Cerebellar nuclear complex (tissue), 1 donor: ENCODE measurements around the gene PDE4B.
"Not testable (repeated sequence)": the region's sequence is repeated elsewhere in the genome, so short reads cannot be mapped to it uniquely, and the experiment has no call there.

Source experiments
- DNase-seq, 2 experiments: peaks; one replicate each; lab custom pipeline; 2025; lab: John Stamatoyannopoulos, UW

Gene PDE4B

DNA sequence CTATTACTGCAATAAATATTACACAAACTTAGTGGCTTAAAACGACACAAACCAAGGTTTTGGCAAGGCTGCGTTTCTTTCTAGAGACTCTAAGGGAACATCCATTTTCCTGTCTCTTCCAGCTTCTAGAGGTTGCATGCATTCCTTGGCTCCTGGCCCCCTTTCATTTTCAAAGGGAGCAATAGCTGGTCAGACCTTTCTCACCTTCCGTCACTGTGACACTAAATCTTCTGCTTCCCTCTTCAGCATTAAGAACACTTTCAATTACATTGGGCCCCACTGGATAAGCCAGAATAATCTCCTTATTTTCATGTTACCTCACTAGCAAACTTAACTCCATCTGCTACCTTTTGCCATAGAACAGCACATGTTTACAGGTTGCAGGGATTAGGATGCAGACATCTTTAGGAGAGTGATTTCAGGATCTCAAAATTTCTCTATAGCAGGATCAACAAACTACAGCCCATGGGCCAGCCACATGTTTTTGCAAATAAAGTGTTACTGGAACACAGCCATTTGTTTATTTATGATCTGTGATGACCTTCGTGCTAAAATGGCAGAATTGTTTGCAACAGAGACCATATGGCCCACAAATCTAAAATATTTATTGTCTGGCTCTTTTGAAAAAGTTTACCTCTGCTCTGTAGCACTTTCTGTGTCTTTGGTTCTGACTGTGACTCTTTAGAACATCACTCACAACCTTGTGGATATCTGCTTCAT is 519.7 kb downstream of the PDE4B start:
- no peak for DNase-seq

DNA sequence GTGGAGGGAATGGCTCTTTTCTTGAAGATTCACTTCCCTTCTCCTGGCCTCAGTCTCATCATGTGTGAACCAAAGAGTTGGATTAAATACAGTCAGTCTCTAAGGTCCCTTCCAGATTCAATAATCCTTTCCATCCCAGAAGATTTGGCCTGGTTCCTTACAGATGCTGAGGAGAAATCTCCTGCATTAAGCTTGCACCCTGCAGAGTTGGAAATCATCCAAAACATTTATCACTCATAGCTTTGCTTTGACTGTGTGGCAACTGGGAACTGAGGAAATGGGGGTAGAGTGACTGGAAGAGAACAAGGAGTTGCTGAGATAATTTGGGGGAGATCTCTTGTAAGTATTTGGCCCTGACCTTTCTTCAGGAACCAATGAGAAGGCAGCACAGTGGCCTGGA is 520.7 kb downstream of the PDE4B start:
- no peak for DNase-seq

- DNase-seq: no peak
Observed at GRCh38 chr1:66315671-66316070, 523.0 kb downstream of the PDE4B start.

GRCh38 chr1:66316464-66317247 is 524.0 kb downstream of the PDE4B start:
- no peak for DNase-seq

GRCh38 chr1:66317248-66317515 is 524.5 kb downstream of the PDE4B start:
- no peak for DNase-seq

DNA sequence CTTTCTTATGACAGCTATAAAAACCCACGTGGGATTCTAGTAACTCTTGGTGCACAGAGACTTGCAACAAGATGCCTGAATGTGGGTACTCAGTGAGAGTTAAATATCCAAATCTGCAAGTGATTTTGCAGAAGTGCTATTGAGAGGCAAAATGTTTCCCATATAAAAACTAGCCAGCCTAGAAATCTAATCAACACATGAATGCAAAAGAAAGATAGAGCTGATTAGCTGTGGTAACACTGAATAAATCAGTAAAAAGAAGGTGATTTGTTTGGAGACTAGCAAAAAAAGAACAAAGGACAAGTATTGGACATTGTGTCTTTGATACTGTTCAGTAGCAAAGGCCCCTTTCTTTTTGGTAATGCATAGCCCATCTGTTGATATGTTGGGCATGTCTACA is 527.5 kb downstream of the PDE4B start:
- no peak for DNase-seq

GRCh38 chr1:66322462-66322861 is 529.8 kb downstream of the PDE4B start:
- not testable (repeated sequence) for DNase-seq

DNA sequence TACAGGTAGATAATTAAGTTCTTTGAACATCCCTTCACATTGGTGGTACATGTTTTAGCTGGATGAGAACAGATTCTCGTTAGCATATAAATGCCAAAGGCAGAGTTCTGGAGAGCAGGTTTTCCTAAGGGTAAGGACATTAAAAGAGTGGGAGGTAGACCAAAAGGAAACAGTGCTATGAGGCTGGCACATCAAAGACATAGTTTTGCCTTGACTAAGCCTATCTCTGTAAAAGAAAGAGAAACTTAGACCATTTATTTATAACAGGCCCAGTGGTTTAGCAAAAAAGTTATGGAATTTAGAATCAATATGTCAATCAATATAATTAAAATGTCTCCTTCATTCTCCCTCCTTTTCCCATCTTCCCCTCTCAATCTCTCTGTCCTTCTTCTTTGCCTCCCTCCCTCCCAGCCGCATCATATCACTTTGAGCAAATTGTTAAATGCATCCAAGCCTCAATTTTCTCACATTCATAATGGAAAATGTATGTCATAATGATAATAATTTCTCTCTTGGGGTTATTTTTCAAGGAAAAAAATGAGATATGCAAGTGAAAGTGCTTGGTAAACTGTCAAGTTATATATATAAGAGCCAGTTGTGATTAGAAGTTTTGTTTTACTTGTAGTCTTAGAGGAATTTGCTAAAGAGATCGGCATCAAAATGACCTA is 531.4 kb downstream of the PDE4B start:
- DNase-seq: no peak

DNA sequence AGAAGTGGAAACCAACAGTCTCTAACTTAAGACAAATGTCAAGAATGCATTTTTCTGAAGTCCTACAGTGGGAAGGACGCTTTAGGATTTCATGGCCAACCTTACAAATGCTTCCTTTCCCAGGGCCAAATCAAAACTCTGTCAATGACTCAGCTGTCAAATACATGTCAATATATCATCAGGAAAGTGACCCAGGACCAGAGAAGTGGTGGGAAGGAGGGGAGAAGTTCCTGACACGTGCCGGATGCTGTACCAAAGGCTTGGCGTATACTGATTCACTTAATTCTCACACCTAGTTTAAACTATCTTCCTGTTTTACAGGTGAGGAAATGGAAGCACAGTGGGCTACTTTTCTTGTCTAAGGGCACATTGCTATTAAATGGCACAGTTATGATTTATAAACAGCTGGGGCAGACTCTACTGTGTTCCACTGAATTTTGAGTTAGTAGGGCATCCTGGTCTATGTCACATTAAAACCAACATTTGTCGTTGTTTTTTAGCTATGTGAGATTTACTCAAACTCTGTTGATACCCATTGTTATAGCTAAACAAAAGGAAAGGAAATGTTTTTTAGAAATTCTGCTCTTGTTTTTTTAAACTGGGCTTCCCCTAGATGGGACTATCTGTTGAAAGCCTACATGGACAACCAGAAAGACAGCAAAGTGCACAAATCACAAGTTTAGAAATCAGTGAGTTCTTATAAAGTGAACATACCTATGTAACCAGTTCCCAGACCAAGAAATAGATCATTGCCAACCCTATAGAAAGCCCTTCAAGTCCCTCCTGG is 533.1 kb downstream of the PDE4B start:
- no peak for DNase-seq

DNA sequence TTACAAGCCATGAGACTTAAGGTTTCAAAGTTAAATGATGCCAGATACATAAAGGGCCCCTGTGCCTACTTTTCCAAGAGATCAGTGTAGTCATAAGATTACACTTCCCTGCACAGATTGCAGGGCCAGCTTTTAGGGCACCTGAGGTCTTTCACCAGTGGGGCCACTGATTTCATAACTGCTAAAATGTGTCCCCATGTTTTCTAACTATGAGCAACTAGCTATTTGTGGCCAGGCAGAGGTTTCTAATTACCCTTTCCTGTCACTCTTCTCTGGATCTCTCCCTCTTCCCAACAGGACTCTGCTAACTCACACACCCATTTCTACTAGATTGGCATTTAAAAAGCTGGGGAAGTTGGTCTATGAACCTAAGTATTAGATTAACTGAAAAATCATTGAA is 534.2 kb downstream of the PDE4B start:
- no peak for DNase-seq

DNA sequence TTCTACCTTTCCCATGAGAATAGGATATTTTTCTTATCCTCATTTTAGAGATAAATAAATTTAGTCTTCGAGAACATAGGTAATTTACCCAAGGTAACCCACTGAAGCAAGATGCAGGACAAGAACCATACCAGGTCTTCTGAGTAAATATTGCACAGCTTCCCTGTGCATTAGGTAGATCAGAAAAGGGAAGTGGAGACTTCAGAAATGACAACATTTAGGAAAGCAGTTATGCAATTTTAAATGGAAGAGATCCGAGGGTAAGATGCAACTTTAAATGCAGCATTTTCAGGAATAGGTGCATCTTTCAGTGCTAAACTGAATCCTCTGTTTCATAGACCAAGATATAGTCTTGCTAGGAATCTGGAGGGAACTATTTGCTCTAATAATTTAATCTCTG is 534.9 kb downstream of the PDE4B start:
- DNase-seq: no peak

DNA sequence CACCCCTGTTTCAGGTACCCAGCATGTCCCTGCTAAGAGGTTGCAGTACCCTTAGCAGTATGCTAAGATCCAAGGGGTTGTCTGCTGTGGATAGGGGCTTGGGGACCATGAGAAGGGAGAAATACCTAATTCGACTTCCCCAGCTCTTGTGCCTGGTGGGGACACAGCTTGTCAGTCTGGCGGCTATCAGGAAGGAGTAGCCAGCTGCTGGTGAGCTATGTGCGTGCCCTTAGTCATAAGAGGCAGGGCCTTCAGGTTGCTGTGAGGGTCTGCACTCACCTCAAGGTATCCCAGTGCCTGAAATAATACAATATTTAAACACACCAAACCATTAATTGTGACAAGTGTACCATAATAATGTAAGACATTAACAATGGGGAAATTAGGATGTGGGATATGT is 536.2 kb downstream of the PDE4B start:
- no peak for DNase-seq

DNA sequence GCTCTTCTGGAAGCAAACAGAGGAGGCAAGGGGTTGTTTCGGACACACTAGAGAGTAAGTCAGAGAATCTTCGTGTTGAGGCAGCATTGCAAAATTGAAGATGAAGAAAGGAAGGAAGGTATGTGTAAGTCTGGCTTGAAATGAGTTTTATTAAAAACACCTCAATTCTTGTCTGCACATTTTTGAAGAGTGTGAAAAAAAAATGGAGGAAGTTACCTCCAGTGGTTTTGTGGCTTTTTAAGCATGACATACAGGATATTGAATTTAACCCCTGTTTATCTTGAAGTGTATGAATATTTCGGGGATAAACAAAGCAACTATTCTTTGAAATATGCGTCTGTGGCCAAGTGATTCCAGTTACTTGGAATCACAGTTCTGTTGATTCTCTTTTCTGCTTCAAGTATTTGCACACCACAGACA is 538.0 kb downstream of the PDE4B start:
- no peak for DNase-seq

DNA sequence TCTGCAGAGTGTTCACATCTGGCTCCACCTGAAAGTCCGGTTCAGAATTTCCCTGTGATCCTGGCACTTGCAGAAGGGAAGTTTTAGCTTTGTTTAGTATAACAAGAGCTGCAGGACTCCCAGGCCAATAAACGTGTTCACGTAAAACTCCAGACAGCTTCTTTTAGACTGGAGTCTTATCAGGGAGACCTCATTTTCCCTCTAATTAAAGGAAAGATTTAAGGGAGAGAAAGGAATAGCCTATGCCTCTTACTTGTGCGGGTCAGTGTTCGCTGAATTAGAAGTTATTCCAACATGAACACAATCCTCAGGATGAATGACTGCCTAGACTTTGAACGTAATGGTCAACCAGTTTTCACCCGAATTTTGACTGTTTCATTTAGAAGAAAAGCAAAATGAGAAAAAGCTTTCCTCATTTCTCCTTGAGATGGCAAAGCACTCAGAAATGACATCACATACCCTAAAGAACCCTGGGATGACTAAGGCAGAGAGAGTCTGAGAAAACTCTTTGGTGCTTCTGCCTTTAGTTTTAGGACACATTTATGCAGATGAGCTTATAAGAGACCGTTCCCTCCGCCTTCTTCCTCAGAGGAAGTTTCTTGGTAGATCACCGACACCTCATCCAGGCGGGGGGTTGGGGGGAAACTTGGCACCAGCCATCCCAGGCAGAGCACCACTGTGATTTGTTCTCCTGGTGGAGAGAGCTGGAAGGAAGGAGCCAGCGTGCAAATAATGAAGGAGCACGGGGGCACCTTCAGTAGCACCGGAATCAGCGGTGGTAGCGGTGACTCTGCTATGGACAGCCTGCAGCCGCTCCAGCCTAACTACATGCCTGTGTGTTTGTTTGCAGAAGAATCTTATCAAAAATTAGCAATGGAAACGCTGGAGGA is 539.2 kb downstream of the PDE4B start:
- DNase-seq: no peak

DNA sequence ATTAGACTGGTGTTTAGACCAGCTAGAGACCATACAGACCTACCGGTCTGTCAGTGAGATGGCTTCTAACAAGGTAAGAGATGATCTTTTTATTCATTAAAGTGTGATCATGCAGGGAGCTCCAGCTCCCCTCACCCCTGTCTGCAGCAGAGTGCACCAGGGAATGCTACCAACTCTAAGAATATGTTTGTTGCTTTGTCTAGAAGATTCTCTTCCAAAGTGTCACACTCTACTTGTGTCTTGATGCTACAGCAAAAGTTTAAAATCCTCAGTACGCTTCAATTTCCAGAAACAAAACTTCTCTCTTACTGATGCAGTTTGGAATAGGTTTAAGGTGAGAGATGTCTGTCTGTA is 539.8 kb downstream of the PDE4B start:
- no peak for DNase-seq

- no peak for DNase-seq
Observed at GRCh38 chr1:66333466-66334199, 540.9 kb downstream of the PDE4B start.

- no peak for DNase-seq
Observed at GRCh38 chr1:66334318-66334717, 541.6 kb downstream of the PDE4B start.

DNA sequence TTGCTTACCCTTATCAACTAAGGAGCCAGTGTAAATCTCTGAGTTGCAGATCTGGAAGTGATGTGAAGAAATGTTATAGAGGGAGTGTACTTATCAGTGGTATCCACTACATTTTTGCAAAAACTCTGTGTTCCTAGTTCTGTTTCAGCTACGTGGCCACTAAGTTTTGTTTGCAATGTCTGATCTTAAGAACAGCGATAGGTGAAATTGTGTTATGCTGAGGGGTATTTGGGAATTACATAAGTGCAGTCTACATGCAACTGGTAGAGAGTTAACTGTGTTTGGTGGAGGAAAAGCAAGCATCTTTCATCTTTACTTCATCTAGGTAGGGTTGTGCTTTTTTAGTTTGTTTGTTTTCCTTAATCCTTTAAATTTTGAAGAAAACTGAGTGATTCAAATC is 542.4 kb downstream of the PDE4B start:
- no peak for DNase-seq

GRCh38 chr1:66335859-66336640 is 543.4 kb downstream of the PDE4B start:
- DNase-seq: no peak

DNA sequence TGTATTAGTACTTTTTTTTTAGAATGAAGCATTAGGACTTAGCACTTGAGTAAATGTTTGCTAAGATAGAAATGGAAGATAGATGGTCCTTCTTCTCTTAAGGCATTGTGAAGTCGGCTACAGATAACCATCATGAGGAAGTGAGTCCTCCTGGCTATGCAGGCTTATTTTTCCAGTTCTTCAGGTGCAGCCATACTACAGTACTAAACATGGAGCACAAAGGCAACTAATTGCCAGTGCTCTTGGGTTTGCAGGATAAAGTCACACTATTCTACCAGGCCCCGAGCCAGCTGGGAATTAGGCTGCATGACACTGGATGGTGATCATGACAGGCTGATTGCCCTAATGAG is 543.9 kb downstream of the PDE4B start:
- no peak for DNase-seq
